Mesenchymal stem cell (in vitro differentiated cells and primary cell): ENCODE data around the gene PSMD1.

Experiments
- DNase-seq: peaks from one replicate; pipeline ENCODE4 v3.0.0-alpha.2; 2013
- H2AFZ ChIP-seq: one replicate; pipeline ENCODE4 v1.6.1; 2013; ENCODE audit warnings: low read depth, mild to moderate bottlenecking, control low read depth, inconsistent platforms, low read length, moderate library complexity
- H2AK5ac ChIP-seq: 2 replicates; pipeline ENCODE4 v1.6.1; 2013; ENCODE audit warnings: low read length, moderate library complexity, mild to moderate bottlenecking, inconsistent platforms; ENCODE audit not compliant: severe bottlenecking
- H2BK120ac ChIP-seq: one replicate; pipeline ENCODE4 v1.6.1; 2013; ENCODE audit warnings: low read depth, mild to moderate bottlenecking, inconsistent platforms, low read length, moderate library complexity
- H2BK12ac ChIP-seq, 2 experiments: one replicate each; pipeline ENCODE4 v1.6.1; 2013; ENCODE audit warnings: inconsistent platforms in 2 of 2, low read length in 2 of 2, mild to moderate bottlenecking in 2 of 2, moderate library complexity in 2 of 2, control low read depth in 1 of 2
- H2BK15ac ChIP-seq: one replicate; pipeline ENCODE4 v1.6.1; 2013; ENCODE audit warnings: mild to moderate bottlenecking, low read depth, inconsistent platforms; ENCODE audit not compliant: poor library complexity, severe bottlenecking
- H2BK5ac ChIP-seq: 2 replicates; pipeline ENCODE4 v1.6.1; 2013; ENCODE audit warnings: low read depth, mild to moderate bottlenecking, low read length, control low read depth, inconsistent platforms; ENCODE audit not compliant: poor library complexity, severe bottlenecking
- H3K14ac ChIP-seq, 2 experiments: one replicate each; pipeline ENCODE4 v1.6.1; 2013; ENCODE audit warnings: inconsistent platforms in 2 of 2, low read length in 2 of 2, control low read depth in 1 of 2, mild to moderate bottlenecking in 1 of 2, moderate library complexity in 1 of 2
- H3K18ac ChIP-seq, 2 experiments: one replicate each; pipeline ENCODE4 v1.6.1; 2013; ENCODE audit warnings: inconsistent platforms in 2 of 2, low read length in 2 of 2, control low read depth in 1 of 2, low read depth in 1 of 2, mild to moderate bottlenecking in 1 of 2
- H3K23ac ChIP-seq, 2 experiments: one replicate each; pipeline ENCODE4 v1.6.1; 2013; ENCODE audit warnings: inconsistent platforms in 2 of 2, low read length in 2 of 2, mild to moderate bottlenecking in 2 of 2, moderate library complexity in 2 of 2, control low read depth in 1 of 2
- H3K27ac ChIP-seq: 2 replicates; pipeline ENCODE4 v1.5.1; 2013; ENCODE audit warnings: mild to moderate bottlenecking, moderate library complexity, low read length, control low read depth, inconsistent platforms; ENCODE audit not compliant: poor library complexity, severe bottlenecking
- H3K27me3 ChIP-seq, 2 experiments: 2 replicates each; pipeline versions ENCODE4 v1.6.1 to v1.7.0; 2013; ENCODE audit warnings: low read length in 2 of 2, mild to moderate bottlenecking in 2 of 2, moderate library complexity in 2 of 2, control low read depth in 1 of 2, inconsistent platforms in 1 of 2; ENCODE audit not compliant: control insufficient read depth in 1 of 2, insufficient read depth in 1 of 2
- H3K36me3 ChIP-seq, 2 experiments: 2 replicates each; pipeline versions ENCODE4 v1.6.1 to v1.7.0; 2013; ENCODE audit warnings: low read length in 2 of 2, control low read depth in 1 of 2, inconsistent platforms in 1 of 2, low read depth in 1 of 2, mild to moderate bottlenecking in 1 of 2; ENCODE audit not compliant: insufficient read depth in 2 of 2, control insufficient read depth in 1 of 2
- H3K4ac ChIP-seq, 2 experiments: one replicate each; pipeline ENCODE4 v1.6.1; 2013; ENCODE audit warnings: inconsistent platforms in 2 of 2, low read length in 2 of 2, mild to moderate bottlenecking in 2 of 2, moderate library complexity in 2 of 2, control low read depth in 1 of 2, low read depth in 1 of 2
- H3K4me1 ChIP-seq: 2 replicates; pipeline ENCODE4 v1.6.1; 2013; ENCODE audit warnings: low read depth, low read length, control low read depth; ENCODE audit not compliant: control insufficient read depth, insufficient read depth
- H3K4me2 ChIP-seq: 2 replicates; pipeline ENCODE4 v1.6.1; 2013; ENCODE audit warnings: low read length, mild to moderate bottlenecking, inconsistent platforms; ENCODE audit not compliant: poor library complexity, severe bottlenecking
- H3K4me3 ChIP-seq, 2 experiments: 2 replicates each; pipeline versions ENCODE4 v1.5.1 to v1.7.0; 2013; ENCODE audit warnings: low read length in 2 of 2, mild to moderate bottlenecking in 2 of 2, control low read depth in 1 of 2, low read depth in 1 of 2; ENCODE audit not compliant: insufficient read depth in 1 of 2
- H3K79me1 ChIP-seq: replicated peaks from 2 replicates; pipeline ENCODE4 v1.6.1; 2013; ENCODE audit warnings: mild to moderate bottlenecking, control low read depth, low read length, inconsistent platforms; ENCODE audit not compliant: poor library complexity, severe bottlenecking
- H3K9ac ChIP-seq: 2 replicates; pipeline ENCODE4 v1.7.0; 2013; ENCODE audit warnings: mild to moderate bottlenecking, low read length, moderate library complexity
- H3K9me3 ChIP-seq: 2 replicates; pipeline ENCODE4 v1.7.0; 2013; ENCODE audit warnings: mild to moderate bottlenecking, low read length; ENCODE audit not compliant: control insufficient read depth
- H4K8ac ChIP-seq: one replicate; pipeline ENCODE4 v1.6.1; 2013; ENCODE audit warnings: inconsistent platforms, mild to moderate bottlenecking, low read length, moderate library complexity
- H4K91ac ChIP-seq: one replicate; pipeline ENCODE4 v1.6.1; 2013; ENCODE audit warnings: mild to moderate bottlenecking, low read length, inconsistent platforms
- WGBS: methylation state at CpG from one replicate; pipeline ENCODE4 v1.1.7; 2013; ENCODE audit warnings: mixed read lengths; 5-methylcytosine and 5-hydroxymethylcytosine counted together

Gene PSMD1

DNA sequence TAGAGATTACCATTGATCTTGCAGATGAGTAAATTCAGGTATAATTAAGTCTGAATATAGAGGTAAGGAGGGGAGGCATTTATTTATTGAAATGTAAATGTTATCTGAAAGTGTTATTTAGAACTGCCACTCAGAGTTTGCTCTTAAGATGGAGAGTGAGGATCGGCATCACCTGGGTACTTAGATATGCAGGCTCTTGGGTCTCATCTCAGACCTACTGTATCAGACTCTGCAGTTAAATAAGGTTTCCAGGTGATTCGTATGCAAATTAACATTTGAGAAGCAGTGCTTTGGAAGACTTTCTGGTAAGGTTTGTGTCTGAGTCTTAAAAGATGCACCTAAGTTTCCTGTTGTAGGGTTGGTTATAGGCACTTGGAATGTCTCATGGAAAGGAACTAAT is 59.0 kb downstream of the PSMD1 start:
- Histone ChIP-seq H3K9me3 (no peaks in the 10 kb centered on the region), H3K9ac (no peak overlapping the region), H3K4ac (peak overlapping the region in 1 of 2 experiments; percentile 37), H4K91ac (no peak overlapping the region), H4K8ac (no peak overlapping the region), H3K18ac (no peak overlapping the region), H2BK5ac (no peak overlapping the region), H2AFZ (no peak overlapping the region), H3K4me2 (no peak overlapping the region), H3K36me3 (peaks cover 0 to 49% of the 10 kb centered on the region in 2 experiments), H2AK5ac (no peak overlapping the region), H3K79me1 (peaks cover 5% of the 10 kb centered on the region), H2BK12ac (no peak overlapping the region), H3K4me3 (no peak overlapping the region), H3K14ac (no peak overlapping the region), H3K23ac (no peak overlapping the region), H3K27me3 (no peaks in the 10 kb centered on the region), H2BK15ac (no peak overlapping the region), H3K4me1 (peaks cover 5% of the 10 kb centered on the region), H3K27ac (no peak overlapping the region), H2BK120ac (no peak overlapping the region)
- 100% methylated on average over 2 of the region's 2 CpGs for WGBS
- no peak for DNase-seq

DNA sequence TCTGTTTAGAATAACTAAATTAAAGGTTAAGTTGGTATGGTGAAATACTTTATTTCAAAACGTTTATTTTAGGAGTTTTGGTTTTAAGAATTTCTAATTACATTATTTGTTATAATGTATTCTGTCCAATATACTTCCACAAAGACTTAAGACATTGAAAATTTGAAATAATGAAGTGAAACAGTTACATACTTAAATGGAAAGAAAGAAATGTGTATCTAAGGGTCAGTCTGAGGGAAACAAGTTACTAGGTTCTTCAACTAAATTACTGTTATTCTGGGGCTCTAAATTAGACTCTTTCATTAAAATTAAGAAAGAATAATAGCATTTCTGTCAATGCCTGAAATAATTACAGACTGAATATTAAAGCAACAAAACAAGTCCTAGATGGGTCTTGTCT is 60.5 kb downstream of the PSMD1 start:
- H3K9ac ChIP-seq: peak overlapping the region; percentile 45
- H2BK120ac ChIP-seq: no peak overlapping the region
- no peak for DNase-seq
- H2BK15ac ChIP-seq: no peak overlapping the region
- no peak overlapping the region for H2AFZ ChIP-seq
- no peak overlapping the region for H3K18ac ChIP-seq
- no CpG with 5 or more reads among the region's 1 CpG for WGBS
- H3K4ac ChIP-seq: no peak overlapping the region
- H3K14ac ChIP-seq: no peak overlapping the region
- H4K8ac ChIP-seq: no peak overlapping the region
- H3K4me3 ChIP-seq: no peak overlapping the region
- H3K23ac ChIP-seq: no peak overlapping the region
- H2BK5ac ChIP-seq: no peak overlapping the region
- H3K9me3 ChIP-seq: no peaks in the 10 kb centered on the region
- H3K36me3 ChIP-seq: peaks cover 0 to 34% of the 10 kb centered on the region in 2 experiments
- H3K27me3 ChIP-seq: no peaks in the 10 kb centered on the region
- no peak overlapping the region for H2AK5ac ChIP-seq
- H3K27ac ChIP-seq: no peak overlapping the region
- peaks cover 5% of the 10 kb centered on the region for H3K79me1 ChIP-seq
- no peak overlapping the region for H3K4me2 ChIP-seq
- H4K91ac ChIP-seq: no peak overlapping the region
- peaks cover 5% of the 10 kb centered on the region for H3K4me1 ChIP-seq
- no peak overlapping the region for H2BK12ac ChIP-seq

DNA sequence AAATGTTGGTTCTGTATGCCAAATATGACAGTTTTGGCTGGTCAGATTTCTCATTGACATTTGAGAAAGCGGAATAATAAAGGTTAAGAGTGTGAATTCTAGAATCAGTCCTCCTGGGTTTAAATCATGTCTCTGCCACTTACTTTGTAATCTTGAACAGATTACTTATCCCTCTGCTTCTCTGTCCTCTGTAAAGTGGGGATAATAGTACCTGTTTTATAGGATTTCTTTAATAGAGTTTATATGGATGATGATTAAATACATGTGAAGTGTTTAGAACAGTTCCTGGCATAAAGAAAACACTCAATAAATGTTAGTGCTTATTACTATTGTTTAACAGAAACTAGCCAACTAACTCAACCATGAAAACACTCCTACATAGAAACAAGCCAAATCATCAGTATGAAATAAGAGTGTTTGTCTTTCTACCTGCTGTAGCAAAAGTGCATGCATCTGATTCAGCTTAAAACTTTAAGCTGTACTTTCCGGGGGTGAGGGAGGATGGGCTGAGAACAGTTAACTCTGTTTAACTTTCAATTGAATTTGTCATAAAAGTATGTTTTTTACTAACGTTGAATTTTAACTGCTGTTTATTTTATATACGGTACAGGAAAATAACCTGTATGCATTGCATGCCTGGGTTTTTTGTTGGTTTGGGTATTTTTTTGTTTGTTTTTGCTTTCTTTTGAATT is 61.4 kb downstream of the PSMD1 start:
- Histone ChIP-seq H3K4ac (no peak overlapping the region), H2BK12ac (no peak overlapping the region), H4K8ac (no peak overlapping the region), H3K4me1 (peaks cover 2% of the 10 kb centered on the region), H3K4me3 (no peak overlapping the region), H3K27me3 (no peaks in the 10 kb centered on the region), H2AFZ (no peak overlapping the region), H4K91ac (no peak overlapping the region), H2AK5ac (no peak overlapping the region), H3K9me3 (no peaks in the 10 kb centered on the region), H2BK5ac (no peak overlapping the region), H2BK15ac (no peak overlapping the region), H3K4me2 (no peak overlapping the region), H3K18ac (no peak overlapping the region), H2BK120ac (no peak overlapping the region), H3K14ac (no peak overlapping the region), H3K36me3 (peaks cover 0 to 32% of the 10 kb centered on the region in 2 experiments), H3K27ac (peak overlapping the region; percentile 80), H3K9ac (peak overlapping the region; percentile 35), H3K79me1 (peaks cover 3% of the 10 kb centered on the region), H3K23ac (no peak overlapping the region)
- 66% methylated on average over 4 of the region's 4 CpGs for WGBS
- DNase-seq: no peak

DNA sequence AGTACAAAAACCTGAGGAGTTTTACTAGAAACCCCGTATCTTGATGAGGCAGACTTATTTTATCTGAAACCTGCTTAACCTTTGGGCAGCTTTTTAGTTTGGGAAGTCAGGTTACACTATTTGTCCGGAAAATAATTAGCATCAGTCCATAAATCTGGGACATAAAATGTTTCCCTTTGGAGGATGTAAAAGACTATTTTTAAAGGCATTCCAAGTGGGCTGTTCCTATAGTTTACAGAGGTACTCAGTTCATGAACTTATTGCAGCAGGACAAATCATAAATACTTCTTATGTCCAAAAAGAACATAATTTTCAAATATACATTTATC is 61.9 kb downstream of the PSMD1 start:
- H3K27ac ChIP-seq: peak overlapping the region; percentile 80
- H3K9ac ChIP-seq: peak overlapping the region; percentile 35
- no peak overlapping the region for H2BK12ac ChIP-seq
- 71% methylated on average over 2 of the region's 2 CpGs for WGBS
- no peak overlapping the region for H4K91ac ChIP-seq
- H2BK5ac ChIP-seq: no peak overlapping the region
- no peak overlapping the region for H3K4ac ChIP-seq
- H3K27me3 ChIP-seq: no peaks in the 10 kb centered on the region
- no peak overlapping the region for H3K18ac ChIP-seq
- no peak overlapping the region for H2BK15ac ChIP-seq
- no peak overlapping the region for H2BK120ac ChIP-seq
- peaks cover 2% of the 10 kb centered on the region for H3K4me1 ChIP-seq
- no peaks in the 10 kb centered on the region for H3K9me3 ChIP-seq
- peaks cover 0 to 27% of the 10 kb centered on the region in 2 experiments for H3K36me3 ChIP-seq
- H4K8ac ChIP-seq: no peak overlapping the region
- no peak overlapping the region for H3K14ac ChIP-seq
- no peak overlapping the region for H3K23ac ChIP-seq
- no peak overlapping the region for H3K4me3 ChIP-seq
- H2AK5ac ChIP-seq: no peak overlapping the region
- no peak overlapping the region for H3K4me2 ChIP-seq
- peaks cover under 1% of the 10 kb centered on the region for H3K79me1 ChIP-seq
- no peak overlapping the region for H2AFZ ChIP-seq
- DNase-seq: no peak
